Esophagus muscularis mucosa (tissue), 3 donors: ENCODE data around the gene NCKAP5.

Experiments
- POLR2A ChIP-seq: fragments of 450-650 bp; IDR thresholded peaks from one replicate; pipeline ENCODE4 v1.6.1; 2017; ENCODE audit warnings: antibody characterized with exemption, moderate library complexity, mild to moderate bottlenecking, low read depth
- POLR2AphosphoS5 ChIP-seq, 2 donors: sonication (generic); formaldehyde crosslinking; IDR thresholded peaks; one replicate each; pipeline ENCODE4 v1.6.1; 2017; ENCODE audit warnings: antibody characterized with exemption in 2 of 2
- TF ChIP-seq, protein P1 (sequence below), 3 experiments: fragments of 200-600 bp in 2 of 3; fragments of 450-650 bp in 1 of 3; sonication (generic) in 2 of 3; IDR thresholded peaks; one replicate each; pipeline ENCODE4 v1.5.1; 2017 to 2019; ENCODE audit warnings: antibody characterized with exemption in 3 of 3, mild to moderate bottlenecking in 2 of 3, moderate library complexity in 1 of 3

DNA sequence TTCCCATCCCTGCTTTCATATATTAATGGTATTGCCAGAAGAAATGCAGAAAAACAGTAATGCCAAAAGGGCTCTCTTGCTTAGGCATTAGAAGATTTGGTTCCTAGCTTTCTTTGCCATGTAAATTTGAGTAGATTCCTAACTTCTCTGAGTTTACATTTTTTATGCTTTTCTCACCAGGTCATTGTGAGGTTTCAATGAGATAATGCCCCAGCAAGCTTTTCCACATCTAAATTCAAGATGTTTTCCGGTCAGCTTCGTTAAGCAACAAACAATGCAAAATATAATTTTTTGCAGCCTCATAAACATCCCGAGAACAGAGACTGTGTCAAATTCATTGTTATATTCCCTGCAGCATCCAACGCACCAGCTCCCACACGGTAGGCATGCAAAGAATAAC is 44.9 kb downstream of the NCKAP5 start:
- TF ChIP-seq, protein P1, sequence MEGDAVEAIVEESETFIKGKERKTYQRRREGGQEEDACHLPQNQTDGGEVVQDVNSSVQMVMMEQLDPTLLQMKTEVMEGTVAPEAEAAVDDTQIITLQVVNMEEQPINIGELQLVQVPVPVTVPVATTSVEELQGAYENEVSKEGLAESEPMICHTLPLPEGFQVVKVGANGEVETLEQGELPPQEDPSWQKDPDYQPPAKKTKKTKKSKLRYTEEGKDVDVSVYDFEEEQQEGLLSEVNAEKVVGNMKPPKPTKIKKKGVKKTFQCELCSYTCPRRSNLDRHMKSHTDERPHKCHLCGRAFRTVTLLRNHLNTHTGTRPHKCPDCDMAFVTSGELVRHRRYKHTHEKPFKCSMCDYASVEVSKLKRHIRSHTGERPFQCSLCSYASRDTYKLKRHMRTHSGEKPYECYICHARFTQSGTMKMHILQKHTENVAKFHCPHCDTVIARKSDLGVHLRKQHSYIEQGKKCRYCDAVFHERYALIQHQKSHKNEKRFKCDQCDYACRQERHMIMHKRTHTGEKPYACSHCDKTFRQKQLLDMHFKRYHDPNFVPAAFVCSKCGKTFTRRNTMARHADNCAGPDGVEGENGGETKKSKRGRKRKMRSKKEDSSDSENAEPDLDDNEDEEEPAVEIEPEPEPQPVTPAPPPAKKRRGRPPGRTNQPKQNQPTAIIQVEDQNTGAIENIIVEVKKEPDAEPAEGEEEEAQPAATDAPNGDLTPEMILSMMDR (IDR thresholded peaks at IDR 0.05), result no peak
- TF ChIP-seq POLR2AphosphoS5 (IDR thresholded peaks at IDR 0.05) (no peak), POLR2A (no peak)
